GM12874 (cell line): ENCODE data around the gene ANKS1A.

Experiments used
- CTCF ChIP-seq: IDR thresholded peaks from 2 replicates; pipeline ENCODE4 v1.5.1; 2011; ENCODE audit warnings: low read depth, mild to moderate bottlenecking, control low read depth, low read length, moderate library complexity; ENCODE audit not compliant: insufficient read depth

Gene ANKS1A

GRCh38 chr6:35013701-35014100 lies 124.6 kb downstream of the ANKS1A start:
- no peak for TF ChIP-seq CTCF

- TF ChIP-seq CTCF, result no peak
Measured at GRCh38 chr6:35014341-35014740, 125.3 kb downstream of the ANKS1A start.

- no peak for TF ChIP-seq CTCF
Measured at GRCh38 chr6:35014786-35015185, 125.7 kb downstream of the ANKS1A start.

- TF ChIP-seq CTCF, result no peak
Measured at GRCh38 chr6:35015476-35015875, 126.4 kb downstream of the ANKS1A start.

- TF ChIP-seq CTCF, result no peak
Measured at GRCh38 chr6:35015996-35016395, 126.9 kb downstream of the ANKS1A start.

GRCh38 chr6:35016502-35017321 lies 127.7 kb downstream of the ANKS1A start:
- TF ChIP-seq CTCF, result no peak

- no peak for TF ChIP-seq CTCF
Measured at GRCh38 chr6:35017411-35018181, 128.5 kb downstream of the ANKS1A start.
